ENCODE results near the gene RDX.

RDX gene

DNA sequence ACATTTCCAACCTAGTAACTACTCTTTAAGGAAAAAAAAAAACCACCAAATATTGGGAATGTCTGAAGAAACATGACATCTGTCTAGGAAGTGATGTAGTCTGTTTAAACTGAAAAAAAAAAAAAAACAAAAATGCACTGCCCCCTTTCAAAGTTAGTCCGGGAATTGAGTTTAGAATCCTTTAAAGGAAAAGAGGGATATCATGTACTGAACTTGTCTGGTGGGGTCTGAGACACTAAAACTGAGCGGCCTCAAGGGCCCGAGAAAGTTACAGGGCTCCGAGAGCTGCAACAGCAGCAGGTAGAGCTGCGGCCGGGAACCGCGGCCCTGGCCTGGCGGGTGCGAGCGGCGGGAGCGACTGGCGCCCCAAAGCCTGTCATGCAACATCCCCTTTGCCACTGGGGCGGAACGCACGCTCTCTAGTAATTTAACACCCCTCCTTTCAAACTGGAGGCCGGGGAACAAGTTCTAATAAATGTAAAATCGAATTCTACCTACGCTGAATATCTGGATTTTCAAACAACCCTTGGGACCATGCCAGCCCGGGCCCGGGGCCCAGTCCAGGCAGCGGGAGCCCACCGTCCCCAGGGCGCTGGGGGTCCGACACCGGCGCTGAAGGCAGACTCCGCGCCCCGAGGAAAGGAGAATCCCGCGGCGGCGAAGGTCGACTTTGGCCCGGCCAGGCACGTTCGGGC is 736 bp downstream of the RDX start:
- Histone ChIP-seq H3F3A (ENCODE audit: insufficient read depth) (no peaks in the 10 kb centered on the region; the same call in none of the 2 replicates), H3K4me3 (ENCODE audit: insufficient read depth, low read length, poor library complexity, severe bottlenecking) (peak overlapping the region; percentile 60), H3K9me3 (ENCODE audit: insufficient read depth, low read length) (no peaks in the 10 kb centered on the region), H3K79me2 (ENCODE audit: insufficient read depth, low read length) (no peaks in the 10 kb centered on the region), H3K9ac (ENCODE audit: low read length) (peak overlapping the region; percentile 62), H3K27me3 (ENCODE audit: low read length) (no peaks in the 10 kb centered on the region), H4K20me1 (ENCODE audit: low read depth, low read length) (0 out of 2 replicates have a peak, but pooled peaks cover 8% of the 10 kb centered on the region), H2AFZ (ENCODE audit: low read depth, low read length, severe bottlenecking) (peak overlapping the region; percentile 81), H3K27ac (ENCODE audit: low read depth, low read length) (no peak overlapping the region), H3K36me3 (ENCODE audit: low read length) (no peaks in the 10 kb centered on the region), H3K9me2 (replicated peaks; ENCODE audit: insufficient read depth, low read length) (no peaks in the 10 kb centered on the region), H3K4me2 (ENCODE audit: low read depth, low read length, poor library complexity, severe bottlenecking) (peak overlapping the region; percentile 93)
- TF ChIP-seq, protein P1, sequence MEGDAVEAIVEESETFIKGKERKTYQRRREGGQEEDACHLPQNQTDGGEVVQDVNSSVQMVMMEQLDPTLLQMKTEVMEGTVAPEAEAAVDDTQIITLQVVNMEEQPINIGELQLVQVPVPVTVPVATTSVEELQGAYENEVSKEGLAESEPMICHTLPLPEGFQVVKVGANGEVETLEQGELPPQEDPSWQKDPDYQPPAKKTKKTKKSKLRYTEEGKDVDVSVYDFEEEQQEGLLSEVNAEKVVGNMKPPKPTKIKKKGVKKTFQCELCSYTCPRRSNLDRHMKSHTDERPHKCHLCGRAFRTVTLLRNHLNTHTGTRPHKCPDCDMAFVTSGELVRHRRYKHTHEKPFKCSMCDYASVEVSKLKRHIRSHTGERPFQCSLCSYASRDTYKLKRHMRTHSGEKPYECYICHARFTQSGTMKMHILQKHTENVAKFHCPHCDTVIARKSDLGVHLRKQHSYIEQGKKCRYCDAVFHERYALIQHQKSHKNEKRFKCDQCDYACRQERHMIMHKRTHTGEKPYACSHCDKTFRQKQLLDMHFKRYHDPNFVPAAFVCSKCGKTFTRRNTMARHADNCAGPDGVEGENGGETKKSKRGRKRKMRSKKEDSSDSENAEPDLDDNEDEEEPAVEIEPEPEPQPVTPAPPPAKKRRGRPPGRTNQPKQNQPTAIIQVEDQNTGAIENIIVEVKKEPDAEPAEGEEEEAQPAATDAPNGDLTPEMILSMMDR (IDR thresholded peaks at IDR 0.05; ENCODE audit: insufficient read depth, low read length, poor library complexity, severe bottlenecking): no peak
- no peak for TF ChIP-seq EZH2phosphoT487 (conservative IDR thresholded peaks at IDR 0.05; ENCODE audit: low read length)

DNA sequence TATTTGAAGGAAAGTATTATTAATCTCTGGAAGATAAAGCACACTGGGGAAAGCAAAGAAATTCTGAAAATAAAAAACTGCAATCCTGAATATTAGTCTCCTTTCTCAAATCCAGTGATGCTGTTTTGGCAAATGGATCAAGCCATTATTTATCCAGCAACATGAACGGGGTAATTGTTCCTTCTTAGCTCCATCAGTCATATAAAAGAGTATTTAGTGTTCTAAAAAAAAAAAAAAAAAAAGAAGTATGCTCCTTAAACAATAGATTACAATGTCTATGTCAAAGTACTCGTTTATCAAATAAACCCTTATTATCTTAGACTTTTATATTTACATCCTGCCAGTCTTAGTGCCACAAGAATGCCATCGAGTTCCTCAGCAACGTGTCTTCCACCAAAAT is 1.3 kb downstream of the RDX start:
- TF ChIP-seq, protein P1 (IDR thresholded peaks at IDR 0.05; ENCODE audit: insufficient read depth, low read length, poor library complexity, severe bottlenecking): no peak
- TF ChIP-seq EZH2phosphoT487 (conservative IDR thresholded peaks at IDR 0.05; ENCODE audit: low read length): no peak
- H3K27ac ChIP-seq (ENCODE audit: low read depth, low read length): no peak overlapping the region
- no peak overlapping the region for H2AFZ ChIP-seq (ENCODE audit: low read depth, low read length, severe bottlenecking)
- H3K36me3 ChIP-seq (ENCODE audit: low read length): no peaks in the 10 kb centered on the region
- H3K9ac ChIP-seq (ENCODE audit: low read length): no peak overlapping the region
- peak overlapping the region; percentile 93 for H3K4me2 ChIP-seq (ENCODE audit: low read depth, low read length, poor library complexity, severe bottlenecking)
- H3K4me3 ChIP-seq (ENCODE audit: insufficient read depth, low read length, poor library complexity, severe bottlenecking): peak overlapping the region; percentile 60
- H3K9me2 ChIP-seq (replicated peaks; ENCODE audit: insufficient read depth, low read length): no peaks in the 10 kb centered on the region
- no peaks in the 10 kb centered on the region for H3K9me3 ChIP-seq (ENCODE audit: insufficient read depth, low read length)
- no peaks in the 10 kb centered on the region for H3K79me2 ChIP-seq (ENCODE audit: insufficient read depth, low read length)
- H3K27me3 ChIP-seq (ENCODE audit: low read length): no peaks in the 10 kb centered on the region
- H3F3A ChIP-seq (ENCODE audit: insufficient read depth): no peaks in the 10 kb centered on the region; the same call in none of the 2 replicates
- 0 out of 2 replicates have a peak, but pooled peaks cover 8% of the 10 kb centered on the region for H4K20me1 ChIP-seq (ENCODE audit: low read depth, low read length)

DNA sequence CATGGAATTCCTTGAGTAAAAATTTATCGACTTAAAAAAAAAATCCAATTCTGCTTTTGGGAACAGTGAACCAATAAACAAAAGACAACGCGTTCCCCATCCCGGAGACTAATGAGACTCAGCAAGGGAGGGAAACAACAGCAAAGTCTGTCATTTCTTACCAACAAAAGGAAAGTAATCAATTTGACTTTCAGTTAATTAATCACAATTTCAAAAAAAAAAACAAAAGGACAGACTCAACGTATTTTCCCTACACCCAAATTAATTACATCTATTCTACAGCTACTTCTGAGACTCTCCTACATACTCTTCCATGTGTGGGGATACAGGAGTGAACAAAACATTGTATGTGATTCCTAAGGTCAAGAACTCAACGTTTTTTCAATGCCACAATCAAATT is 1.9 kb downstream of the RDX start:
- no peaks in the 10 kb centered on the region for H3K36me3 ChIP-seq (ENCODE audit: low read length)
- no peaks in the 10 kb centered on the region for H3K79me2 ChIP-seq (ENCODE audit: insufficient read depth, low read length)
- H2AFZ ChIP-seq (ENCODE audit: low read depth, low read length, severe bottlenecking): no peak overlapping the region
- H3K27me3 ChIP-seq (ENCODE audit: low read length): no peaks in the 10 kb centered on the region
- H3K9me2 ChIP-seq (replicated peaks; ENCODE audit: insufficient read depth, low read length): no peaks in the 10 kb centered on the region
- TF ChIP-seq EZH2phosphoT487 (conservative IDR thresholded peaks at IDR 0.05; ENCODE audit: low read length): no peak
- TF ChIP-seq, protein P1 (IDR thresholded peaks at IDR 0.05; ENCODE audit: insufficient read depth, low read length, poor library complexity, severe bottlenecking): no peak
- H3K9ac ChIP-seq (ENCODE audit: low read length): no peak overlapping the region
- H3K9me3 ChIP-seq (ENCODE audit: insufficient read depth, low read length): no peaks in the 10 kb centered on the region
- H4K20me1 ChIP-seq (ENCODE audit: low read depth, low read length): 0 out of 2 replicates have a peak, but pooled peaks cover 8% of the 10 kb centered on the region
- no peak overlapping the region for H3K4me3 ChIP-seq (ENCODE audit: insufficient read depth, low read length, poor library complexity, severe bottlenecking)
- H3K4me2 ChIP-seq (ENCODE audit: low read depth, low read length, poor library complexity, severe bottlenecking): no peak overlapping the region
- H3K27ac ChIP-seq (ENCODE audit: low read depth, low read length): no peak overlapping the region
- no peaks in the 10 kb centered on the region; the same call in none of the 2 replicates for H3F3A ChIP-seq (ENCODE audit: insufficient read depth)

Measured in SU-DHL-6 (cell line).